ENCODE results near the gene FRRS1L.

FRRS1L gene

GRCh38 chr9:109108318-109108717 is 58.7 kb downstream of the FRRS1L start:
- no peak for DNase-seq (ENCODE audit: low read depth in 1 of 2, low spot score in 1 of 2)

- DNase-seq (ENCODE audit: low read depth in 1 of 2, low spot score in 1 of 2) = no peak
Measured at GRCh38 chr9:109107402-109108240, 59.4 kb downstream of the FRRS1L start.

GRCh38 chr9:109101810-109102209 is 65.2 kb downstream of the FRRS1L start:
- DNase-seq (ENCODE audit: low read depth in 1 of 2, low spot score in 1 of 2) = no peak

- no peak for DNase-seq (ENCODE audit: low read depth in 1 of 2, low spot score in 1 of 2)
Measured at GRCh38 chr9:109101202-109101595, 65.8 kb downstream of the FRRS1L start.

GRCh38 chr9:109100543-109101201 is 66.4 kb downstream of the FRRS1L start:
- no peak for DNase-seq (ENCODE audit: low read depth in 1 of 2, low spot score in 1 of 2)

- DNase-seq (ENCODE audit: low read depth in 1 of 2, low spot score in 1 of 2) = no peak
Measured at GRCh38 chr9:109098960-109099308, 68.1 kb downstream of the FRRS1L start.

GRCh38 chr9:109098171-109098959 is 68.7 kb downstream of the FRRS1L start:
- no peak for DNase-seq (ENCODE audit: low read depth in 1 of 2, low spot score in 1 of 2)

GRCh38 chr9:109097146-109097545 is 69.9 kb downstream of the FRRS1L start:
- DNase-seq (ENCODE audit: low read depth in 1 of 2, low spot score in 1 of 2) = no peak

GRCh38 chr9:109095321-109095720 is 71.7 kb downstream of the FRRS1L start:
- no peak for DNase-seq (ENCODE audit: low read depth in 1 of 2, low spot score in 1 of 2)

- no peak for DNase-seq (ENCODE audit: low read depth in 1 of 2, low spot score in 1 of 2)
Measured at GRCh38 chr9:109094268-109094667, 72.8 kb downstream of the FRRS1L start.

GRCh38 chr9:109092587-109092986 is 74.5 kb downstream of the FRRS1L start:
- no peak for DNase-seq (ENCODE audit: low read depth in 1 of 2, low spot score in 1 of 2)

GRCh38 chr9:109092051-109092580 is 74.9 kb downstream of the FRRS1L start:
- no peak for DNase-seq (ENCODE audit: low read depth in 1 of 2, low spot score in 1 of 2)

- no peak for DNase-seq (ENCODE audit: low read depth in 1 of 2, low spot score in 1 of 2)
Measured at GRCh38 chr9:109088221-109088620, 78.8 kb downstream of the FRRS1L start.

- DNase-seq (ENCODE audit: low read depth in 1 of 2, low spot score in 1 of 2) = no peak
Measured at GRCh38 chr9:109087795-109088194, 79.3 kb downstream of the FRRS1L start.

GRCh38 chr9:109086221-109086620 is 80.8 kb downstream of the FRRS1L start:
- DNase-seq (ENCODE audit: low read depth in 1 of 2, low spot score in 1 of 2) = no peak

- no peak for DNase-seq (ENCODE audit: low read depth in 1 of 2, low spot score in 1 of 2)
Measured at GRCh38 chr9:109085510-109085909, 81.5 kb downstream of the FRRS1L start.

- DNase-seq (ENCODE audit: low read depth in 1 of 2, low spot score in 1 of 2) = no peak
Measured at GRCh38 chr9:109083813-109084405, 83.1 kb downstream of the FRRS1L start.

GRCh38 chr9:109083141-109083540 is 83.9 kb downstream of the FRRS1L start:
- DNase-seq (ENCODE audit: low read depth in 1 of 2, low spot score in 1 of 2) = no peak

GRCh38 chr9:109082091-109082620 is 84.9 kb downstream of the FRRS1L start:
- no peak for DNase-seq (ENCODE audit: low read depth in 1 of 2, low spot score in 1 of 2)

Measured in activated T-helper 1 cell treated with anti-CD3 and anti-CD28 coated beads, Interleukin-2, amount 50 U/mL, for 16 hours (primary cell).